Endodermal cell (in vitro differentiated cells): ENCODE measurements around the gene C1QTNF4. TPM values are rescaled to one million over a fixed set of nuclear protein-coding genes. Genes with fewer than 3 reads are reported as not detected.
"Not testable (repeated sequence)": the region's sequence is repeated elsewhere in the genome, so short reads cannot be mapped to it uniquely, and the experiment has no call there.

Experiments
- DNase-seq: peaks from one replicate; pipeline ENCODE4 v3.0.0-alpha.2; 2017
- H3K27ac ChIP-seq: 2 replicates; pipeline ENCODE4 v1.5.1; 2013; ENCODE audit warnings: mild to moderate bottlenecking, low read depth, low read length, moderate library complexity
- H3K27me3 ChIP-seq: 2 replicates; pipeline ENCODE4 v1.6.1; 2013; ENCODE audit warnings: mild to moderate bottlenecking, low read length, moderate library complexity; ENCODE audit not compliant: insufficient read depth, control insufficient read depth, poor library complexity, severe bottlenecking
- H3K36me3 ChIP-seq: 2 replicates; pipeline ENCODE4 v1.7.0; 2013; ENCODE audit warnings: mild to moderate bottlenecking, low read length, moderate library complexity; ENCODE audit not compliant: control insufficient read depth, insufficient read depth
- H3K4me1 ChIP-seq: one replicate; pipeline ENCODE4 v1.7.0; 2013; ENCODE audit warnings: low read length; ENCODE audit not compliant: control insufficient read depth, insufficient read depth
- H3K4me3 ChIP-seq: 2 replicates; pipeline ENCODE4 v1.5.1; 2013; ENCODE audit warnings: mild to moderate bottlenecking, low read length, moderate library complexity
- H3K9ac ChIP-seq: 2 replicates; pipeline ENCODE4 v1.6.1; 2013; ENCODE audit warnings: mild to moderate bottlenecking, low read length, moderate library complexity; ENCODE audit not compliant: poor library complexity, severe bottlenecking; ENCODE audit errors: extremely low read depth
- H3K9me3 ChIP-seq: 2 replicates; pipeline ENCODE4 v1.6.1; 2013; ENCODE audit warnings: mild to moderate bottlenecking, low read length, moderate library complexity; ENCODE audit not compliant: control insufficient read depth
- H3K27ac Mint-ChIP-seq: 2 replicates; pipeline ENCODE4 v1.8.0; 2020; ENCODE audit warnings: mixed read lengths
- H3K27me3 Mint-ChIP-seq: 2 replicates; pipeline ENCODE4 v1.8.0; 2021; ENCODE audit warnings: mild to moderate bottlenecking, mixed read lengths; ENCODE audit not compliant: insufficient read depth
- H3K36me3 Mint-ChIP-seq: 2 replicates; pipeline ENCODE4 v1.8.0; 2020; ENCODE audit warnings: low read depth, mixed read lengths
- H3K4me1 Mint-ChIP-seq: 2 replicates; pipeline ENCODE4 v1.8.0; 2020; ENCODE audit warnings: mixed read lengths
- H3K4me3 Mint-ChIP-seq: 2 replicates; pipeline ENCODE4 v1.8.0; 2020; ENCODE audit warnings: mild to moderate bottlenecking, moderate library complexity, mixed read lengths
- H3K9me3 Mint-ChIP-seq: 2 replicates; pipeline ENCODE4 v1.8.0; 2020; ENCODE audit warnings: mild to moderate bottlenecking, mixed read lengths
- WGBS, 2 experiments: methylation state at CpG; one replicate each; pipeline versions ENCODE4 v1.1.5 to v1.1.7; 2013; ENCODE audit warnings: missing lambda C conversion rate in 2 of 2, mixed read lengths in 1 of 2; ENCODE audit not compliant: insufficient coverage in 1 of 2, insufficient read length in 1 of 2; 5-methylcytosine and 5-hydroxymethylcytosine counted together
- total RNA-seq, 2 donors: library from RNA; stranded (reverse); fragmentation: NEBNext Ultra II Directional in 1 of 2; extraction: Animal tissue kit (Norgen Biotek cat#: 25700) in 1 of 2; gene quantifications; 2 replicates in 1 of 2; 3 replicates in 1 of 2; pipeline ENCODE4 v1.2.1, GENCODE V29; 2021
- TF ChIP-seq, protein P1 (sequence below): fragments of 200-600 bp; sonication (generic); conservative IDR thresholded peaks from 2 replicates; pipeline ENCODE4 v1.5.0; 2021; ENCODE audit warnings: antibody characterized with exemption, mild to moderate bottlenecking

Gene C1QTNF4
- total RNA-seq, 2 donors from 2014 or later = 6.9 to 10.5 TPM

DNA sequence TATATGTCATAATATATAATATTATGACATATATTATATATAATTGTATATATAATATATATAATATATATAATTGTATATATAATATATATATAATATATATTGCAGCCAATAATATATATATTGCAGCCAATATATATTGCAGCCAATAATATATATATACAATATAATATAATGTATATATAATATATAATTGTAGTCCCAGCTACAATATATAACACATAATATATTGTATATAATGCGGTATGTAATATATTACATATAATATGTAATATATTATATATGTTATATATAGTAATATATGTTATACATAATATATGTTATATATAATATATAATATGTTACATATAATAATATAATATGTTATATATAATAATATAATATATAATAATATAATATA is 35.5 kb downstream of the C1QTNF4 start:
- no peaks in the 10 kb centered on the region for H3K27me3 ChIP-seq
- H3K9ac ChIP-seq = no peak overlapping the region
- no peaks in the 10 kb centered on the region for H3K9me3 ChIP-seq
- Mint-ChIP-seq H3K27ac (no peak overlapping the region), H3K27me3 (no peaks in the 10 kb centered on the region), H3K4me1 (no peaks in the 10 kb centered on the region), H3K36me3 (peaks cover 2% of the 10 kb centered on the region), H3K9me3 (no peaks in the 10 kb centered on the region), H3K4me3 (no peak overlapping the region)
- no peak overlapping the region for H3K27ac ChIP-seq
- no peak overlapping the region for H3K4me3 ChIP-seq
- H3K4me1 ChIP-seq = no peaks in the 10 kb centered on the region
- no peaks in the 10 kb centered on the region for H3K36me3 ChIP-seq
- TF ChIP-seq, protein P1, sequence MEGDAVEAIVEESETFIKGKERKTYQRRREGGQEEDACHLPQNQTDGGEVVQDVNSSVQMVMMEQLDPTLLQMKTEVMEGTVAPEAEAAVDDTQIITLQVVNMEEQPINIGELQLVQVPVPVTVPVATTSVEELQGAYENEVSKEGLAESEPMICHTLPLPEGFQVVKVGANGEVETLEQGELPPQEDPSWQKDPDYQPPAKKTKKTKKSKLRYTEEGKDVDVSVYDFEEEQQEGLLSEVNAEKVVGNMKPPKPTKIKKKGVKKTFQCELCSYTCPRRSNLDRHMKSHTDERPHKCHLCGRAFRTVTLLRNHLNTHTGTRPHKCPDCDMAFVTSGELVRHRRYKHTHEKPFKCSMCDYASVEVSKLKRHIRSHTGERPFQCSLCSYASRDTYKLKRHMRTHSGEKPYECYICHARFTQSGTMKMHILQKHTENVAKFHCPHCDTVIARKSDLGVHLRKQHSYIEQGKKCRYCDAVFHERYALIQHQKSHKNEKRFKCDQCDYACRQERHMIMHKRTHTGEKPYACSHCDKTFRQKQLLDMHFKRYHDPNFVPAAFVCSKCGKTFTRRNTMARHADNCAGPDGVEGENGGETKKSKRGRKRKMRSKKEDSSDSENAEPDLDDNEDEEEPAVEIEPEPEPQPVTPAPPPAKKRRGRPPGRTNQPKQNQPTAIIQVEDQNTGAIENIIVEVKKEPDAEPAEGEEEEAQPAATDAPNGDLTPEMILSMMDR = no peak
- WGBS, 2 experiments = no CpG with 5 or more reads among the region's 1 CpG
- DNase-seq = no peak

DNA sequence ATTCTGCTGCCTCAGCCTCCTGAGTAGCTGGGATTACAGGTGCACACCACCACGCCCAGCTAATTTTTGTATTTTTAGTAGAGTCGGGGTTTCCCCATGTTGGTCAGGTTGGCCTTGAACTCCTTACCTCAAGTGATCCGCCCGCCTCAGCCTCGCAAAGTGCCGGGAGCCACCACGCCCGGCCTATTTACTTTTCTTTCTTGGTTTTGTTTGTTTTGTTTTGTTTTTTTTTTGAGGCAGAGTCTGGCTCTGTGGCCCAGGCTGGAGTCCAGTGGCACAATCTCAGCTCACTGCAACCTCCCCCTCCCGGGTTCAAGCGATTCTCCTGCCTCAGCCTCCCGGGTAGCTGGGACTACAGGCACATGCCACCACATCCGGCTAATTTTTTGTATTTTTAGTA is 37.2 kb downstream of the C1QTNF4 start:
- not testable (repeated sequence) for H3K9ac ChIP-seq, H3K27ac ChIP-seq, H3K9me3 Mint-ChIP-seq, H3K4me1 Mint-ChIP-seq, H3K4me3 ChIP-seq, H3K36me3 Mint-ChIP-seq, H3K4me1 ChIP-seq, H3K9me3 ChIP-seq, H3K27me3 Mint-ChIP-seq, H3K36me3 ChIP-seq, H3K4me3 Mint-ChIP-seq, DNase-seq, H3K27ac Mint-ChIP-seq, H3K27me3 ChIP-seq
- WGBS, 2 experiments = 93 to 95% methylated on average over 12 of the region's 12 CpGs

DNA sequence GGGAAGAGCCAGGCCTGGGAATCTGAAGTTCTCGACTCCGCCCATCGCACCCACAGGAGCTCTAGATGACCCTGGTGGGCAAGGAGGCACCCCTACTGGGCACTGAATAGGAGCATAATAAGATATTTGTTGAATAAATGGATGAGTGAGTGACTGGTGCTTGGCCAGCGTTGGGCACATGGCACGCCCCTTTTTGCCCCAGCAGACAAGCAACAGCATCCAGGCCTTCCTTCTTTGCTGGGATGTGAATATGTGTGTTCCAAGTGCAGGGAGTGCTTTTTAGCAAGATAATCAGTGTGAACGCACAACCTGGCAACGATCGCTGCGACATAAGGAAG is 40.8 kb downstream of the C1QTNF4 start:
- Histone ChIP-seq H3K9ac (peak overlapping the region; percentile 94), H3K36me3 (peaks cover 28% of the 10 kb centered on the region)

More for the DNA sequence above, 40.8 kb downstream of the C1QTNF4 start:
- H3K27me3 Mint-ChIP-seq = no peaks in the 10 kb centered on the region
- H3K27ac ChIP-seq = peak overlapping the region; percentile 89
- H3K27me3 ChIP-seq = no peaks in the 10 kb centered on the region
- no peaks in the 10 kb centered on the region for H3K4me1 ChIP-seq
- DNase-seq = no peak
- no peaks in the 10 kb centered on the region for H3K9me3 Mint-ChIP-seq
- H3K27ac Mint-ChIP-seq = peak overlapping the region; percentile 97
- H3K4me3 Mint-ChIP-seq = peak overlapping the region; percentile 97
- peaks cover 8% of the 10 kb centered on the region for H3K36me3 Mint-ChIP-seq
- peak overlapping the region; percentile 76 for H3K4me3 ChIP-seq
- H3K9me3 ChIP-seq = no peaks in the 10 kb centered on the region
- TF ChIP-seq, protein P1 = peak; percentile 13
- peaks cover 11% of the 10 kb centered on the region for H3K4me1 Mint-ChIP-seq
- 0 to 32% methylated on average over 3 to 9 of the region's 9 CpGs for WGBS, 2 experiments
